Stimulated activated CD8-positive, alpha-beta memory T cell treated with anti-CD3 and anti-CD28 coated beads, Interleukin-7, amount 100 ng/mL, for 24 hours (primary cell): ENCODE measurements around the gene TNS4.

Experiments
- DNase-seq: peaks from one replicate; pipeline ENCODE4 v3.0.0-alpha.2; 2020; ENCODE audit warnings: low read depth

The TNS4 gene

GRCh38 chr17:40456396-40456951, 44.9 kb downstream of the TNS4 start:
- no peak for DNase-seq

GRCh38 chr17:40454613-40454995, 46.8 kb downstream of the TNS4 start:
- no peak for DNase-seq

- no peak for DNase-seq
These were observed 47.4 kb downstream of the TNS4 start for GRCh38 chr17:40453881-40454612.

- no peak for DNase-seq
These were observed 48.5 kb downstream of the TNS4 start for GRCh38 chr17:40452921-40453378.

GRCh38 chr17:40452216-40452787, 49.1 kb downstream of the TNS4 start:
- DNase-seq, result no peak

- no peak for DNase-seq
These were observed 50.0 kb downstream of the TNS4 start for GRCh38 chr17:40451420-40451819.

- DNase-seq, result peak; percentile 25
These were observed 51.2 kb downstream of the TNS4 start for GRCh38 chr17:40450175-40450574.

- DNase-seq, result no peak
These were observed 52.7 kb downstream of the TNS4 start for GRCh38 chr17:40448639-40449261.

- DNase-seq, result no peak
These were observed 53.2 kb downstream of the TNS4 start for GRCh38 chr17:40448213-40448638.

GRCh38 chr17:40447806-40448205, 53.6 kb downstream of the TNS4 start:
- no peak for DNase-seq

GRCh38 chr17:40447148-40447644, 54.2 kb downstream of the TNS4 start:
- no peak for DNase-seq

- DNase-seq, result no peak
These were observed 55.5 kb downstream of the TNS4 start for GRCh38 chr17:40445751-40446468.

GRCh38 chr17:40443988-40444899, 57.2 kb downstream of the TNS4 start:
- no peak for DNase-seq

GRCh38 chr17:40443196-40443987, 58.0 kb downstream of the TNS4 start, which contains the start of gene IGFBP4:
Gene IGFBP4 (plus strand): TSS chr17:40443450. CDS start chr17:40443736, 286 bp downstream.
- peak; percentile 33 for DNase-seq

GRCh38 chr17:40442392-40443195, 58.8 kb downstream of the TNS4 start:
- no peak for DNase-seq

GRCh38 chr17:40440166-40440565, 61.3 kb downstream of the TNS4 start:
- no peak for DNase-seq

GRCh38 chr17:40437095-40437732, 64.2 kb downstream of the TNS4 start:
- no peak for DNase-seq

- DNase-seq, result no peak
These were observed 64.8 kb downstream of the TNS4 start for GRCh38 chr17:40436636-40437035.
